Erythroblast (primary cell): ENCODE data around the gene DOCK3.

Source experiments
- GATA1 ChIP-seq: IDR thresholded peaks from 2 replicates; pipeline ENCODE4 v1.6.1; 2011; ENCODE audit warnings: low read depth, mild to moderate bottlenecking, control low read depth, low read length, moderate library complexity
- POLR2A ChIP-seq: IDR thresholded peaks from 2 replicates; pipeline ENCODE4 v1.6.1; 2011; ENCODE audit warnings: mild to moderate bottlenecking, low read length

- TF ChIP-seq POLR2A (no peak), GATA1 (no peak)
Observed at GRCh38 chr3:51295625-51296024, 620.9 kb downstream of the DOCK3 start.
